GM12891 (cell line): ENCODE data around the gene CDH19. TPM values are rescaled to one million over a fixed set of nuclear protein-coding genes. Genes with fewer than 3 reads are reported as not detected.

Experiments
- DNase-seq: peaks from one replicate; pipeline ENCODE4 v3.0.0; 2011; ENCODE audit warnings: low spot score; ENCODE audit not compliant: insufficient read length
- FAIRE-seq: peaks from 2 replicates; lab custom pipeline; 2011; peaks lifted over from hg19 to GRCh38; lab: Jason Lieb, UNC
- PAX5 ChIP-seq: IDR thresholded peaks from 2 replicates; pipeline ENCODE4 v1.6.1; 2011; ENCODE audit warnings: low read length, moderate library complexity, mild to moderate bottlenecking; ENCODE audit not compliant: insufficient read depth, severe bottlenecking
- POLR2A ChIP-seq: IDR thresholded peaks from 2 replicates; pipeline ENCODE4 v1.6.1; 2011; ENCODE audit warnings: low read depth, low read length, control low read depth
- POLR2AphosphoS5 ChIP-seq: IDR thresholded peaks from 2 replicates; pipeline ENCODE4 v1.6.1; 2011; ENCODE audit warnings: low read depth, low read length, control low read depth
- POU2F2 ChIP-seq: IDR thresholded peaks from 2 replicates; pipeline ENCODE4 v1.6.1; 2011; ENCODE audit warnings: low read depth, mild to moderate bottlenecking, control low read depth, low read length, moderate library complexity
- SPI1 ChIP-seq: IDR thresholded peaks from 2 replicates; pipeline ENCODE4 v1.6.1; 2011; ENCODE audit warnings: low read depth, low read length, control low read depth
- TAF1 ChIP-seq: IDR thresholded peaks from 2 replicates; pipeline ENCODE4 v1.6.1; 2011; ENCODE audit warnings: low read depth, low read length, control low read depth
- polyA plus RNA-seq: library from polyadenylated mRNA; unstranded; fragments of >200 nt; gene quantifications from one replicate; pipeline ENCODE4 v1.2.1, GENCODE V29; 2012; ENCODE audit warnings: low read depth, missing spikeins, inconsistent platforms; ENCODE audit not compliant: missing spikeins

Gene CDH19
- polyA plus RNA-seq = not detected

GRCh38 chr18:66603941-66604627, at the start of gene CDH19:
CDH19 (minus strand) TSS chr18:66604090; CDS start chr18:66572204, 31,886 bp downstream.
- no peak for DNase-seq
- no peak for FAIRE-seq
- no peak for TF ChIP-seq POLR2A
- TF ChIP-seq POU2F2 = no peak
- no peak for TF ChIP-seq TAF1
- no peak for TF ChIP-seq SPI1
- no peak for TF ChIP-seq POLR2AphosphoS5
- TF ChIP-seq PAX5 = no peak

- FAIRE-seq (no peak), DNase-seq (no peak)
- TF ChIP-seq POU2F2 (no peak), POLR2AphosphoS5 (no peak), SPI1 (no peak), TAF1 (no peak), PAX5 (no peak), POLR2A (no peak)
These were observed 43.8 kb upstream of the CDH19 start for GRCh38 chr18:66647671-66648070.

- no peak for TF ChIP-seq POLR2A
- TF ChIP-seq SPI1 = no peak
- TF ChIP-seq PAX5 = no peak
- no peak for TF ChIP-seq POLR2AphosphoS5
- no peak for TF ChIP-seq TAF1
- no peak for TF ChIP-seq POU2F2
- FAIRE-seq (no peak), DNase-seq (no peak)
These were observed 42.7 kb upstream of the CDH19 start for GRCh38 chr18:66646609-66647008.

GRCh38 chr18:66645983-66646382, 42.1 kb upstream of the CDH19 start:
- no peak for TF ChIP-seq PAX5
- TF ChIP-seq POLR2AphosphoS5 = no peak
- TF ChIP-seq POU2F2 = no peak
- no peak for TF ChIP-seq POLR2A
- no peak for TF ChIP-seq TAF1
- TF ChIP-seq SPI1 = no peak
- no peak for FAIRE-seq
- no peak for DNase-seq

- TF ChIP-seq SPI1 (no peak), POLR2AphosphoS5 (no peak)
- FAIRE-seq = no peak
- no peak for DNase-seq
These were observed 37.2 kb upstream of the CDH19 start for GRCh38 chr18:66641056-66641455.

GRCh38 chr18:66640431-66640830, 36.5 kb upstream of the CDH19 start:
- no peak for TF ChIP-seq POLR2AphosphoS5
- TF ChIP-seq POLR2A = no peak
- TF ChIP-seq POU2F2 = no peak
- TF ChIP-seq TAF1 = no peak
- TF ChIP-seq PAX5 = no peak
- TF ChIP-seq SPI1 = no peak
- DNase-seq (no peak), FAIRE-seq (no peak)

- TF ChIP-seq POLR2A = no peak
- no peak for TF ChIP-seq POLR2AphosphoS5
- TF ChIP-seq TAF1 = no peak
- no peak for TF ChIP-seq SPI1
- no peak for TF ChIP-seq PAX5
- TF ChIP-seq POU2F2 = no peak
- DNase-seq = no peak
- no peak for FAIRE-seq
These were observed 35.2 kb upstream of the CDH19 start for GRCh38 chr18:66638856-66639629.

GRCh38 chr18:66635342-66635741, 31.5 kb upstream of the CDH19 start:
- FAIRE-seq = no peak

GRCh38 chr18:66632756-66633155, 28.9 kb upstream of the CDH19 start:
- no peak for FAIRE-seq
- TF ChIP-seq PAX5 = no peak
- no peak for DNase-seq

More at GRCh38 chr18:66635342-66635741, 31.5 kb upstream of the CDH19 start:
- DNase-seq = no peak
- TF ChIP-seq POLR2A (no peak), POLR2AphosphoS5 (no peak), TAF1 (no peak), PAX5 (no peak), POU2F2 (no peak), SPI1 (no peak)

GRCh38 chr18:66630831-66631230, 26.9 kb upstream of the CDH19 start:
- DNase-seq (no peak), FAIRE-seq (no peak)
- TF ChIP-seq POLR2A = no peak
- TF ChIP-seq PAX5 = no peak
- no peak for TF ChIP-seq POU2F2
- no peak for TF ChIP-seq POLR2AphosphoS5
- TF ChIP-seq TAF1 = no peak
- TF ChIP-seq SPI1 = no peak
